Measurements from ENCODE around the gene IMMP2L. TPM values are rescaled to one million over a fixed set of nuclear protein-coding genes. Genes with fewer than 3 reads are reported as not detected.

IMMP2L gene
- total and polyA plus RNA-seq, 2 of the 8 experiments (the other 6 are each of a cell fraction or from before 2014, with no cell fraction given) = 2.3 to 10.1 TPM

GRCh38 chr7:111080495-111081105, 481.7 kb downstream of the IMMP2L start:
- no peak for FAIRE-seq
- Histone ChIP-seq H4K91ac (replicated peaks; ENCODE audit: insufficient read length, low read length) (no peak overlapping the region), H2BK12ac (ENCODE audit: low read depth, low read length) (no peak overlapping the region), H3K79me2 (ENCODE audit: control insufficient read depth in 1 of 2, insufficient read depth in 2 of 2, low read length in 2 of 2) (no peaks in the 10 kb centered on the region), H2BK120ac (replicated peaks; ENCODE audit: low read depth, low read length) (no peak overlapping the region), H3K27me3 (replicated peaks in 1 of 4; ENCODE audit: control insufficient read depth in 3 of 4, extremely low read depth in 1 of 4, insufficient read depth in 3 of 4, low read length in 3 of 4) (no peaks in the 10 kb centered on the region), H3K18ac (ENCODE audit: extremely low read depth, low read length) (no peak overlapping the region), H3K4me2 (ENCODE audit: insufficient read depth in 1 of 2, low read depth in 2 of 2, low read length in 2 of 2) (no peak overlapping the region), H3K9ac (replicated peaks in 1 of 4; ENCODE audit: extremely low read depth in 1 of 4, low read depth in 3 of 4, low read length in 3 of 4) (no peak overlapping the region), H4K20me1 (replicated peaks in 1 of 2; ENCODE audit: control insufficient read depth in 1 of 2, insufficient read depth in 2 of 2, low read length in 2 of 2) (no peaks in the 10 kb centered on the region), H2BK20ac (ENCODE audit: low read length) (no peak overlapping the region), H2AFZ (ENCODE audit: low read length) (no peak overlapping the region), H2BK15ac (ENCODE audit: low read length) (no peak overlapping the region), H3K14ac (ENCODE audit: insufficient read length) (no peak overlapping the region), H3K4ac (replicated peaks; ENCODE audit: insufficient read length, low read depth, low read length) (no peak overlapping the region), H3K9me3 (ENCODE audit: insufficient read depth in 2 of 2, low read depth in 1 of 2, low read length in 1 of 2) (no peaks in the 10 kb centered on the region), H3K27ac (ENCODE audit: low read depth, low read length) (no peak overlapping the region), H3K36me3 (ENCODE audit: control insufficient read depth in 2 of 4, insufficient read depth in 4 of 4, low read length in 3 of 4) (no peaks in the 10 kb centered on the region), H3K79me1 (ENCODE audit: low read depth, low read length) (no peaks in the 10 kb centered on the region), H4K5ac (ENCODE audit: insufficient read length, low read depth, low read length) (no peak overlapping the region), H3K4me1 (replicated peaks in 1 of 4; ENCODE audit: control insufficient read depth in 3 of 4, insufficient read depth in 4 of 4, low read length in 3 of 4) (peaks cover 0 to 9% (median 1%) of the 10 kb centered on the region in 4 experiments; a peak in 1 of 7 replicates), H3K23me2 (ENCODE audit: low read depth, low read length) (no peaks in the 10 kb centered on the region), H2AK5ac (ENCODE audit: low read depth, low read length) (no peak overlapping the region), H4K8ac (ENCODE audit: extremely low read depth, insufficient read depth, low read length) (no peak overlapping the region), H3K56ac (replicated peaks; ENCODE audit: insufficient read length, low read depth, low read length) (no peak overlapping the region), H3K4me3 (ENCODE audit: extremely low read depth in 1 of 4, insufficient read depth in 2 of 4, low read depth in 3 of 4, low read length in 4 of 4) (no peak overlapping the region), H2BK5ac (ENCODE audit: low read depth, low read length) (no peak overlapping the region), H3K23ac (ENCODE audit: insufficient read length) (no peak overlapping the region)
- CTCF ChIA-PET (ENCODE audit: partially characterized antibody) = interaction anchor here (1.0 kb wide), 1 partner anchor 17 kb away, joined by 3 read pairs; no protein-coding TSS in a partner anchor
- POLR2A ChIA-PET (ENCODE audit: partially characterized antibody) = no interaction called here
- TF ChIP-seq KDM5A (IDR thresholded peaks at IDR 0.05; ENCODE audit: low read length) = no peak
- TF ChIP-seq SIX5 (IDR thresholded peaks at IDR 0.05; ENCODE audit: low read depth, low read length) = no peak
- no peak for TF ChIP-seq EP300 (IDR thresholded peaks at IDR 0.05; ENCODE audit: borderline replicate concordance in 1 of 2, low read depth in 2 of 2, low read length in 2 of 2)
- no peak for TF ChIP-seq SAP30 (IDR thresholded peaks at IDR 0.05; ENCODE audit: insufficient read depth, insufficient replicate concordance, low read length)
- no peak for TF ChIP-seq BCL11A (IDR thresholded peaks at IDR 0.05; ENCODE audit: low read depth in 2 of 2, low read length in 2 of 2)
- no peak for TF ChIP-seq RBBP5 (IDR thresholded peaks at IDR 0.05; ENCODE audit: borderline replicate concordance, low read depth, low read length)
- TF ChIP-seq KDM1A (IDR thresholded peaks at IDR 0.05; ENCODE audit: borderline replicate concordance, low read length) = no peak
- no peak for TF ChIP-seq TBP (IDR thresholded peaks at IDR 0.05; ENCODE audit: low read depth, low read length)
- WGBS, 2 experiments (ENCODE audit: extremely low coverage in 1 of 2, insufficient coverage in 1 of 2, insufficient read length in 1 of 2, insufficient replicate concordance in 2 of 2, low coverage in 1 of 2, low lambda C conversion rate in 2 of 2, missing lambda C conversion rate in 1 of 2) = 79% methylated on average over 1 of the region's 1 CpG; no CpG with 5 or more reads in 1 of the 2 experiments
- DNase-seq (ENCODE audit: low read depth in 1 of 2, low spot score in 2 of 2) = no peak

All from H1 (cell line).